Breast epithelium (tissue), 4 donors: ENCODE results near the gene KIF26B. TPM values are rescaled to one million over a fixed set of nuclear protein-coding genes. Genes with fewer than 3 reads are reported as not detected.
"Not testable (repeated sequence)": the region's sequence is repeated elsewhere in the genome, so short reads cannot be mapped to it uniquely, and the experiment has no call there.

Experiments
- DNase-seq, 2 donors: peaks; one replicate each; pipeline ENCODE4 v3.0.0-alpha.2; 2019; ENCODE audit warnings: low spot score in 2 of 2
- H3K27ac ChIP-seq, 2 donors: fragments of 200-600 bp; sonication (generic) in 1 of 2; one replicate each; pipeline ENCODE4 v1.5.1; 2016 to 2019; ENCODE audit warnings: mild to moderate bottlenecking in 1 of 2
- H3K27me3 ChIP-seq, 2 donors: fragments of 200-600 bp; sonication (generic) in 1 of 2; one replicate each; pipeline versions ENCODE4 v1.5.1 to v1.6.0; 2017 to 2019; ENCODE audit warnings: control low read depth in 1 of 2, mild to moderate bottlenecking in 1 of 2
- H3K36me3 ChIP-seq: fragments of 200-600 bp; one replicate; pipeline ENCODE4 v1.5.1; 2019
- H3K4me1 ChIP-seq, 2 donors: fragments of 200-600 bp; sonication (generic); one replicate each; pipeline ENCODE4 v1.5.1; 2016 to 2019; ENCODE audit warnings: control low read depth in 1 of 2
- H3K4me3 ChIP-seq, 3 donors: fragments of 200-600 bp; sonication (generic); 1 replicate in 2 of 3; 2 replicates in 1 of 3; pipeline ENCODE4 v1.5.1; 2016 to 2019; ENCODE audit warnings: mild to moderate bottlenecking in 3 of 3, moderate library complexity in 2 of 3
- H3K9me3 ChIP-seq, 2 donors: fragments of 200-600 bp; sonication (generic) in 1 of 2; one replicate each; pipeline ENCODE4 v1.5.1; 2016 to 2019; ENCODE audit warnings: control low read depth in 1 of 2
- POLR2A ChIP-seq: fragments of 450-650 bp; IDR thresholded peaks from one replicate; pipeline ENCODE4 v1.6.1; 2016; ENCODE audit warnings: antibody characterized with exemption, mild to moderate bottlenecking, moderate library complexity
- POLR2AphosphoS5 ChIP-seq, 3 donors: sonication (generic); formaldehyde crosslinking; IDR thresholded peaks; one replicate each; pipeline ENCODE4 v1.6.1; 2017; ENCODE audit warnings: antibody characterized with exemption in 3 of 3
- intact Hi-C: fragments of 100-400 bp; cut with DNase I; formaldehyde crosslinking; loops from one replicate; pipeline ENCODE4 v1.15.1; 2023; ENCODE audit warnings: low total_unique reads
- total RNA-seq, 3 donors: library from RNA; depleted of rRNA; stranded (reverse); fragments of >200 nt; gene quantifications; one replicate each; pipeline ENCODE4 v1.1.0, GENCODE V29; 2016
- TF ChIP-seq, protein P1 (sequence below), 3 donors: fragments of 450-650 bp; IDR thresholded peaks; one replicate each; pipeline ENCODE4 v1.5.1; 2016 to 2017; ENCODE audit warnings: antibody characterized with exemption in 3 of 3, mild to moderate bottlenecking in 3 of 3, moderate library complexity in 3 of 3

The KIF26B gene
- total RNA-seq, 3 donors from 2014 or later: 0.32 to 1.0 (median 0.33) TPM

GRCh38 chr1:245693116-245693793 lies 538.5 kb downstream of the KIF26B start:
- Histone ChIP-seq H3K27me3 (no peaks in the 10 kb centered on the region), H3K9me3 (peaks cover 0 to 8% of the 10 kb centered on the region in 2 donors), H3K36me3 (no peaks in the 10 kb centered on the region), H3K4me1 (no peaks in the 10 kb centered on the region), H3K4me3 (no peak overlapping the region), H3K27ac (no peak overlapping the region)
- no peak for TF ChIP-seq POLR2AphosphoS5 (IDR thresholded peaks at IDR 0.05)
- TF ChIP-seq POLR2A: no peak
- TF ChIP-seq, protein P1, sequence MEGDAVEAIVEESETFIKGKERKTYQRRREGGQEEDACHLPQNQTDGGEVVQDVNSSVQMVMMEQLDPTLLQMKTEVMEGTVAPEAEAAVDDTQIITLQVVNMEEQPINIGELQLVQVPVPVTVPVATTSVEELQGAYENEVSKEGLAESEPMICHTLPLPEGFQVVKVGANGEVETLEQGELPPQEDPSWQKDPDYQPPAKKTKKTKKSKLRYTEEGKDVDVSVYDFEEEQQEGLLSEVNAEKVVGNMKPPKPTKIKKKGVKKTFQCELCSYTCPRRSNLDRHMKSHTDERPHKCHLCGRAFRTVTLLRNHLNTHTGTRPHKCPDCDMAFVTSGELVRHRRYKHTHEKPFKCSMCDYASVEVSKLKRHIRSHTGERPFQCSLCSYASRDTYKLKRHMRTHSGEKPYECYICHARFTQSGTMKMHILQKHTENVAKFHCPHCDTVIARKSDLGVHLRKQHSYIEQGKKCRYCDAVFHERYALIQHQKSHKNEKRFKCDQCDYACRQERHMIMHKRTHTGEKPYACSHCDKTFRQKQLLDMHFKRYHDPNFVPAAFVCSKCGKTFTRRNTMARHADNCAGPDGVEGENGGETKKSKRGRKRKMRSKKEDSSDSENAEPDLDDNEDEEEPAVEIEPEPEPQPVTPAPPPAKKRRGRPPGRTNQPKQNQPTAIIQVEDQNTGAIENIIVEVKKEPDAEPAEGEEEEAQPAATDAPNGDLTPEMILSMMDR (IDR thresholded peaks at IDR 0.05): no peak
- intact Hi-C loops: no loop called here
- DNase-seq: no peak

DNA sequence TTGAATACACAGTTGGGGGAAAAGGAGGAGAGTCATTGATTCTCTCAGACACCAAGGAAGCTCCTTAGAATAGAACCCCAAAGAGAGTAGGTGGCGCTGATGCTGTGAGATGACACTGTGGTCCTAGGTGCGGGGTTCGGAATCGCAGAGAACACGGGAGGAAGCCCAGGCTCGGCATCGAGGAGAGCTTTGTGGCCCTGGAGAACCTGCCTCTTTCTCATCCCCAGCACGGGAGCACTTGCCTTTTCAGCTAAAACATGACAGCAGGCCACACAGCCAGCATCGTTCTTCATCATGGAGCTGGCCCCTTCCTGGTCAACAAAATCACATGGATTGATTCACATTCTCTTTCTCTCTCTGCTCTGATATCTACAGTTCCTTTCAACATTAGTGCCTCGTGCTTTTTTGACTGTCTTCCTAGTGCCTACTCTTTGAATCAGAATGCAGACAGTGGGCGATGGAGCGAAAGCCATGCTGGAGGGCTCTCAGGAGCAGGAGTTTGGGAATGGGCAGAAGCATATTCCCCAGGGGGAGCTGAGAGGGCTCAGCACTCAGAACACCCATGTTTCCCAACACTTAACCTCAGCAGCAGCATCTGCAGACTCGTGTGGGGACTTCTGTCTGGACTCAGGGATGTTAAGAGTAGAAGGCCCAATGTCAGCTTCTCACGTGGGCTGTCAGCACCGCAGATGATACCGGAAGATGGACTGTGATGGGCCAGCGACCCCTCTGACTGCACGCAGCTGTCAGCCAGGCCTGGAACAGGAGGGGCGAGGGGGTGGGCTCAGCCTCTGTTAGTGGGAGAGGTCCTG lies 539.4 kb downstream of the KIF26B start:
- TF ChIP-seq, protein P1 (IDR thresholded peaks at IDR 0.05): no peak
- TF ChIP-seq POLR2AphosphoS5 (IDR thresholded peaks at IDR 0.05): no peak
- TF ChIP-seq POLR2A: no peak
- H3K4me1 ChIP-seq: no peaks in the 10 kb centered on the region
- H3K27ac ChIP-seq: no peak overlapping the region
- DNase-seq: no peak
- no peak overlapping the region for H3K4me3 ChIP-seq
- H3K9me3 ChIP-seq: peaks cover 0 to 8% of the 10 kb centered on the region in 2 donors
- H3K27me3 ChIP-seq: no peaks in the 10 kb centered on the region
- H3K36me3 ChIP-seq: no peaks in the 10 kb centered on the region
- intact Hi-C loops: no loop called here

DNA sequence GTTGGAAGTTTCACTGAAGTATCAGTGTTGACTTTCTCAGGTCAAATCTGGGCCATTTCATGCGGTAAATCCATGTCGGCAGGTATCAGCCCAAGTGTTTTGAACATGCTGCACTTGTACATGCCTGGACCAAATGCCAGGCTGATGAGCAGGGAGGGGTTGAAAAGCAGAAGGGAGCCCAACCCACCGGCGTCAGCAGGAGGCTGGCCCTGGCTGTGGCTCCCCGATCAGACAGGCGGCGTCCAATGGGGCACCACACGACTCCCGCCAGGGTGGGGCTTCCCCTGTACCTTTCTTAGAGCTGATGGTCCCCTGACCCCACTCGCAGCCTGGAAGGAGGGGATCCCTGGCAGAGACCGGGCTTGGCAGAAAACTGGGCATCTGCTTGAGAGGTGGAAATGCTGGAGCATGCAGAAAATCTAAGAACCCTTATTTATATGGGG lies 540.0 kb downstream of the KIF26B start:
- Histone ChIP-seq H3K27ac (no peak overlapping the region), H3K27me3 (no peaks in the 10 kb centered on the region), H3K4me1 (no peaks in the 10 kb centered on the region), H3K9me3 (peaks cover 0 to 8% of the 10 kb centered on the region in 2 donors), H3K4me3 (no peak overlapping the region), H3K36me3 (no peaks in the 10 kb centered on the region)
- intact Hi-C loops: no loop called here
- no peak for DNase-seq
- TF ChIP-seq POLR2AphosphoS5 (IDR thresholded peaks at IDR 0.05) (no peak), POLR2A (no peak)
- TF ChIP-seq, protein P1 (IDR thresholded peaks at IDR 0.05): no peak

GRCh38 chr1:245695211-245695610 lies 540.4 kb downstream of the KIF26B start:
- intact Hi-C loops: no loop called here
- Histone ChIP-seq H3K36me3 (no peaks in the 10 kb centered on the region), H3K27ac (no peak overlapping the region), H3K9me3 (peaks cover 0 to 8% of the 10 kb centered on the region in 2 donors), H3K4me3 (no peak overlapping the region), H3K27me3 (no peaks in the 10 kb centered on the region), H3K4me1 (no peaks in the 10 kb centered on the region)
- DNase-seq: no peak
- TF ChIP-seq POLR2A (no peak), POLR2AphosphoS5 (IDR thresholded peaks at IDR 0.05) (no peak)
- TF ChIP-seq, protein P1 (IDR thresholded peaks at IDR 0.05): no peak

- H3K9me3 ChIP-seq, intact Hi-C loops, DNase-seq, H3K4me3 ChIP-seq, H3K4me1 ChIP-seq, H3K27ac ChIP-seq, H3K36me3 ChIP-seq, H3K27me3 ChIP-seq: not testable (repeated sequence)
These were observed 540.9 kb downstream of the KIF26B start for GRCh38 chr1:245695701-245696100.
